Limb (tissue), 2 donors: ENCODE results near the gene SSTR5.

Source experiments
- DNase-seq, 2 donors: peaks; one replicate each; pipeline ENCODE4 v3.0.0-alpha.2; 2016; ENCODE audit errors: extremely low spot score in 2 of 2

Gene SSTR5

DNA sequence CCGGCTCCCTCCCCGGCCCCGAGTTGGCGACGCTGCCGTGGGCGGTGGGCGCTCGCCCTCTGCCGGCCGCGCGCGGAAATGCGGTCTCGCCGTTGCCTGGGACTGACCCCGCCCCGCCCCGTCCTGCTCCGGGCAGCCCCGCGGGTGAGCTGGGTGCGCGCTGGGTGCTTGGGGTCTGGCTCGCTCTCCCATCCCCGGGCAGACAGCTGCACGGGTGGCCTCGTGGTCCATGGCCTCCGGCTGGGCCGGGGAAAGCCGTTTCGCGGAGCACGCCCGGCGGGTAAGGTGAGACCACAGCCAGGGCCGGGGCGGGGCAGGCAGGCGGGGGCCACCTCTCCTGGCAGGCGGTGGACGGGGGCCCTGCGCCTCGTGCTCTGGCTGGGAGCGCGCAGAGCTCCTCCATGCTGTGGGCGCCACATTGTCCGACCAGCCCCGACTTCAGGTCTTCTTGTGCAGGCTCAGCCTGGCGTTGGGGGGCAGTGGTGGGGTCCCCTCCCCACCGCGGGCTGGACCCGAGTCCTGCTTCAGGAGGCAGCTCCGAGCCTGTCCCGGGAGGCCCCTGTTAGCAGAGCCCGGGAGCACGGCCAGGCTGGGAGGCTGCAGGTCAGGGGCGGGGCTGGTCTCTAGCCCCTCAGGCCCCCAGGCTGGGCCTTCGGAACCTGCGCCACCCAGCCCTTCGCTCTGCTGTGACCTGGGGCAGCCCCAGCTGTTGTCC, 30.5 kb downstream of the SSTR5 start:
- peak; percentile 34 to 87 for DNase-seq

DNA sequence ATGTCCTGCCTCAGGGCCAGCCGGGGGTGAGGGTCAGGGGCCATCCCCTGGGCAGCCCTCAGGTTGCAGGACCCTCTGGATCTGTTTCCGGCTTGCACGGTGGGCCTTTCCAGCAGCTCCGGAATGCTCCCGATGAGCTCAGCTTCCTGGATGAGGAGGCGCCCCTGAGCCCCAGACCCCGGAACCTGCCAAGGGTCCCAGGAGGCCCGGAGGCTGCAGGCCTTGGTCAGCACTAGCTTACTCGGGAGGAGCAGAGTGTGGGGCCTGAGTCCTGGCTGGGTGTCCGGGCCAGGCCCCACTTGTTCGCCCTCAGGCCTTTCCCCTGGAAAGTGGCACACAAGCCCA, 31.1 kb downstream of the SSTR5 start:
- DNase-seq: no peak

DNA sequence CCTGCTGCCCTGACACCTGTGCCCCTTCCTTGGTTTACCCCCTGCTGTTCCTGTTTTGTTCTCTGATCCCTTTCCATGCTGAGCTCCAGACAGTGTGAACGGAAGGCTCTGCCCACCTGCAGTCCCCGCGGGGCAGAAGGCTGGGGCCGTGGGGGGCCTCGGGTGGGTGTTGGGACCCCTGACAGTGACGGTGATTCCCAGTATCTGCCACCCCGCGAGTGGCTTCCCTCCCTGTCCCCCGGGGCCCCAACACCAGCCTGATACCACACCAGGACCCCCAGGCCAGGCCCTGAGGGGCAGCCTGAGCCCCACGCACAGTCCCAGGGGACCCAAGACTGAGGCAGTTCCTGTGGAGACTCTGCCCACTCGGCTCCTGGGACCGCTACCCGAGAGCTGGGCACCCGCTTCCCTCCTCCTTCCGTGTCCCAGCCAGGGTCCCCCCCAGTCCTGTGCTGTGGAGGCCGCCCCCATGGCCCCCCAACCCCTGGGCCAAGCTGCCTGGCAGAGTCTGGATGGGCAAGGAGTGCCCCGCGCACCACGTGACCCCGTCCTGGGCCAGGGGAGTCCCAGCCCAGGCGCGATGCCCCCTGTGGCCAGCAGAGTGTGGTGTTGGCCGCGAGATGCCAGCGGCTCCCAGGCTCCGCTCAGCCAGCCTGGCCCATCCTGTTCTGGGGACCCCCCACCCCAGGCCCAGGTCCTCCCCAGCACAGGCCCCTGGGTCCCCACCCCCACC, 33.5 kb downstream of the SSTR5 start:
- DNase-seq: peak; percentile 51 to 88

DNA sequence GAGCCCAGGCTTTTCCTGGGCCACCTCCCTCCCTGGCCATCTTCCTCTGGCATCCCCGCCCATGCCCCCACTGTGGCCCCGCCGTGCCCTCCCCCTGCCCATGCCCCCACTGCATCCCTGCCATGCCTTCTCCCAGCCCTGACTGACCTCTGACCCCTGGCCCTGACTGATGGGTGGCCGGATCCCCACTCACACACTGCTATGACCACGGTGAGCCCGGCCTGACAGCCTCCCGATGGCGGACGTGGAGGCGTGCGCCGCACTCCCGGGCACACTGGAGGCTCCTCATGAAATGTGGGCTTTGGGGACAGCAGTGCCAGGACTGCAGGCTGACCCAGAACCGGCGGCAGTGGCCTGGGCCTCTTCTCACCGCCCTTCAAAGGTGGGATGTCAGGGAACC, 34.1 kb downstream of the SSTR5 start:
- no peak for DNase-seq

DNA sequence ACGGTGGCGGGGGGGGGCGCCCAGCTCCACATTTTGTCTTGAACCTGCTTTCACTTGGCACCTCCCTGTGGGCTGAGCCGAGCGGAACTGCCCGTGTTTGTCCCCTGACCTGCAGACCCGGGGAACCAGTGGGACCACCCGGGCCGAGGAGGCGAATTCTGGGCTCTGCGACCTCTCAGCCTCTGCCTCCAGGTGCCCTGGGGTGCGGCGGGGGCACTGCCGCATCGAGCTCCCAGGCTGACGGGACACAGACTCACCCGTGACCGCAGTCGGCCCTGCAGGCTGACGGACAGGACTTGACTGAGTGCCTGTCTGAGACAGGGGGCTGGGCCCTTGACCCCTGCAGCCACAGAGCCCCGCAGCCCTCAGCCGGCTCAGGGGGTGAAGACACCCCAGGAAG, 34.6 kb downstream of the SSTR5 start:
- no peak for DNase-seq

GRCh38 chr16:1107731-1108130, 35.2 kb downstream of the SSTR5 start:
- no peak for DNase-seq

- no peak for DNase-seq
Observed at GRCh38 chr16:1108299-1109252, 36.0 kb downstream of the SSTR5 start.

- DNase-seq: no peak
Observed at GRCh38 chr16:1109648-1110047, 37.1 kb downstream of the SSTR5 start.

GRCh38 chr16:1112506-1113184, 40.1 kb downstream of the SSTR5 start:
- no peak for DNase-seq

DNA sequence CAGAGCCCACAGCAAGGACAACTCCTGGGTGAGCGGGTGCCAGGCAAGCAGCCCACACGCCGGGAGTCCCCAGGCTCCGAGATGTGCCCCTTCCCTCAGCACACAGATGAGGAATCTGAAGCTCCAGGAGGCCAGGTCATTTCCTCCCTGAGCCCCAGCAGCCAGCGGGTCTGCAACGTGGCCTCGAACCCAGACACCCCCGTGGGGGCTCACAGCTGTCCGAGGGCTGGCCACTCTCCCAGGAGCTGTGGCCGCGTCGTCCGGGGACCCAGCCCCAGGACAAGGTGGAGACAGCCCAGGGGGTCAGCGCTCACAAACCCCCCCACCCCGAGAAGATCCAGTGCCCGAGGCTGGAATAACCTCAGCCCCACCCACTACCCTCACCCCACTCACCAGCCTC, 40.9 kb downstream of the SSTR5 start:
- no peak for DNase-seq

- DNase-seq: no peak
Observed at GRCh38 chr16:1113889-1114526, 41.5 kb downstream of the SSTR5 start.

DNA sequence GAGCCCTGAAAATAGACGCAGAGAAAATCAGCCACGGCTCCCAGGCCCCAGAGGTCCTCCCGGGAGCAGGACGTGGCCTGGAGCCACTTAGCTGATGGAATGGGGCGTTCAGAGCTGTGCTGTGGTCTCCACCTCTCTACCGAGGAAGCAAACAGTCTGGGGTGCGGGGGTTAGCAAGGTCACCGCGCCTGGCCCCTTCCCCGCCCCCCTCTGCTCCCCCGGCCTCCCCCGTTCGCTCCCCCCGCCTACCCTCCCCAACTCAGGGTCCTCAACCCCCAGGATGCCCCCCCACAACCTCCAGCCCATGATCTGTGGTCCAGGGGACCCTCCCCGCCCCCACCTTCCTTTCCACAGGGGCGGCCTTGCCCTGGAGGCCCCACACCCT, 44.1 kb downstream of the SSTR5 start:
- no peak for DNase-seq

DNA sequence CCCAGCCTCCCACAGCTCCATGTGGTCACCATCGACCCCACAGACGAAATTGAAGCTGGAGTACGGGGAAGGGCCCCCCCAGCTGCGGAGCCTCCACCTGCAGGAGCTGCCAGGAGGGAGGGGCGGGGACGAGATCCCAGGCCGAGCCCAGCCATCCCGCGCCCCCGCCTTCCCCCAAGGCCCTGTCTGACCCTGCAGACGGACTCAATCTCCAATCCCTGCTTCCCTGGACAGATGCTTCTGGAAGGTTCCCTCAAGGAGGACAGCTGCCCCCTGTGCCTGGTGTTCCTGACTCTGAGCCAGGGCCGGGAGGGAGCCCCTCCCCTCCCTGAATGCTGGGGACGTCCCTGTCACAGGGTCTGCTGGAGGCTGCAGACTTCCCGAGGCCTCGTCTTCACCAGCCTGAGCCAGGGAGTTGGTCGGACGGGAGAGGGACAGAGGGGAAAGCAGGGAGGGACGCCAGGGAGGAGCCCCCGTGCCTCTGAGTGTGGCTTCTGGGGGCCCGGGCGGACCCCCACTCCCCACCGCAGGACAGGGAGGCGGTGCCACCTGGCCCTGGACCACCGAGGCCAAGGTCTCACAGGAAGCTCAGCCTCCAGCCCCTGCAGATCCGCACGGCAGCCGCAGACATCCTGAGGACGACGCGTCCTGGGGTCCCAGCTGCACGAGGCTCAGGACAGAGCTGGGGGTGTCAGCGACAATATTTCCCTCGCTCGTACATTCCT, 44.8 kb downstream of the SSTR5 start:
- DNase-seq: no peak

- no peak for DNase-seq
Observed at GRCh38 chr16:1117926-1118325, 45.4 kb downstream of the SSTR5 start.

DNA sequence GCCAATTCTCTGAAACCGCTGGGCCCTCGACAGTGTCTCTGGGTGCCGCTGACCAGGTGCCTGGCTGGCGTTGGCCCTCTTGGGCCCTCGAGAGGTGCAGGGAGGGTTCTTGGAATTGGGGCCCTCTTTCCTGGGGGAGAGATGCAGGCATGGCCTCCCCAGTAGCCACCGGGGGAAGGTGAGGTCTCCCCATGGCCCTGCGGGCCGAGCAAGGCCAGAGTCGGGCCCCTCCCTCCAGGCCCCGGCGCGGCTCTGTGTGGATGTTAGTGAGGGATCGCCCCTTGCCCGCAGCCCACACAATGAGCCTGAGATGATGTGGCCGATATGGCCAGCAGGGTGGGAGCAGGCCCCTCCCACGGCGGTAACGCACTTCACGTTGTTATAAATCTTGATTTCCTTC, 46.6 kb downstream of the SSTR5 start:
- no peak for DNase-seq

DNA sequence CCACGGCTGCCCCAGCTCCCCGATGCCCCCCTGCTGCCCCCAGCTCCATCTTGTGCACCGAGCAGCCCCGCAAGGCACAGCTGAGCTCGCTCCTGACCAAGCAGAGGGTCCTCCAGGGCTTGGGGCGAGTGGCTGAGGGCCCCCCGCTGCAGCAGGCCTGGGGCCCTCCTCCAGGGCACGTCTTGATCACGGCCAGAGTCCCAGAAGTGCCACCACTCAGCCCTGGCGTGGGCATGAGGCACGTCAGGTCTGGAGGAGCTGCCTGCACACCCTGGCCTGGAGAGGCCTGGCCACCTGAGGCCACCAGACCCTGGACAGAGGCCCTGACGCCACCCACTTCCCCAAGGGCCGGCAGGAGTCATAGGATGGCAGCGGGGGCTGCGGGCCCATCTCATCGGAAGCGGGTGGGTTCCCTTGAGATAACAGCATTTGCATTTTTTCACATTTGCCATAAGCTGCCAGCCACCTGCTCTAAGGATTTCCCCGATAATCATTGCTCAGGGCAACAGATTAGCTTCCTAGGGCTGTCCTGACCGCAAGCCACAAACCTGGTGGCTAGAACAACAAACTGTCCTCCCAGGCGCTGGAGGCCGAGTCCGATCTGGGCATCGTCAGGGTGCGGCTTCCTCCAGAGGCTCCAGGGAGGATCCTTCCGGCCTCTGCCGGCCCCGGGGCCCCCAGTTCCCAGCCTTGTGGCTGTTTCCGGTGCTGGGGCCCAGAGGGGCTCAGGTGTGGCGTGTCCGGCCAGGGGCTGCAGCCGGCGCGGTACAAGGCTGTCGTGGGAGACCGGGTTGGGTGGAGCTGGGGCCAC, 47.4 kb downstream of the SSTR5 start:
- DNase-seq: no peak

DNA sequence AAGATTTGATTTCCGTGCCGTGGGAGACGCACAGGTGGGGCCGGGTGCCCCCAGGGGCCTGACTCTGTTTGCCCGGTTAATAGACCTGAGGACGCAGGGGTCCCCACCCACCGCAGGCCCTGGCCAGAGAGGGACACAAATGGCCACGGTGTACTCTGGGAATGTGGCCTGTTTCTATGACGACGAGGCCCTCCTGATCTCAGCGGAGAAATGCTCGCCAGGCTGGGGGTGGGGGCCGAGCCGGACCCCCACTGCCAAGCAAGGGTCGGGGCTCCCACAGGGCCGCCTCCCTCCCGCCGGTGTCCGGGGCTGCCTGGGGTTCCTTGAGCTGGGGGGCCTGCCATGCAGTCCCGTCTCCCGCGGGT, 48.0 kb downstream of the SSTR5 start:
- DNase-seq: no peak

GRCh38 chr16:1121009-1121408, 48.5 kb downstream of the SSTR5 start:
- no peak for DNase-seq

DNA sequence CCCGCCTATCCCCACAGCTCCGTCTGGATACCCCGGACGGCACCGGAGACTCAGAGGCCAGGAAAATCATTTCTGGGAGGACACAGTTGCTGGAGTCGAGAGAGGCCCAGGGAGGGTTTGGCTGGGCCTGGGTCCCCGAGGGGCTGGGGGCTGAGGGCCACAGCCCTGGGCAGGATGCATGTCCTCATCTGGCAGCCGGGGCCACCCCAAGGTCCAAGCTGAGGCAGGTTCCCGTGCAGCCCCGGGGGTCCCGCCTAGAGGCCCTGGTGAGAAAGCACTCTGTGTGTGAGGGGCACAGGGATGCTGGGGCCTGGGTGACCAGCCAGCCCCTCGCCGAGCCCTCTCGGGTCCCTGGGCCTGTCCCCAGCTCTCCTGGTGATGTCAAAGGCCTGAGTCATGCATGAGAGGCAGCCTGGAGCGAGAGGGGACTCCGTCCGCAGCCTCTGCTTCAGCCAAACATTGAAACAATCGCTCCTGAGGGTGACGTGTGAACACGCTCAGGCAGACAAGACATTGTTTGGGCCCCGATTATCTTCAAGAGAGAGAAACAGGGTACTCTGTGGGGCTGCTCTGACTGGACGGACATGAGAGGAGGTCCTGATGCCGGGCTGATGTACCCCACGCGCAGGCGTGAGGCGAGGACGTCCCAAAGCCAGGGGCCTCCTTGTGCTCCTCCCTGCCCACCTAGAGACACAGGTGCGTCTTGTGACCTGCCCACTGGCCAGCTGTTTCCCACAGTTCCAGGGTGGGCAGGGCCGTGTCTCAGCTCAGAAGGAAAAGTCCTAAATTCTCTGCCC, 49.3 kb downstream of the SSTR5 start:
- DNase-seq: no peak
